NK-92 treated with Interleukin-12 subunit alpha and Interleukin-12 subunit beta, amount 100 ng/mL, for 24 hours (cell line): ENCODE measurements around the gene PRAME.
"Not testable (repeated sequence)": the region's sequence is repeated elsewhere in the genome, so short reads cannot be mapped to it uniquely, and the experiment has no call there.

Source experiments
- DNase-seq: peaks from one replicate; lab custom pipeline; 2025; lab: John Stamatoyannopoulos, UW

PRAME gene

DNA sequence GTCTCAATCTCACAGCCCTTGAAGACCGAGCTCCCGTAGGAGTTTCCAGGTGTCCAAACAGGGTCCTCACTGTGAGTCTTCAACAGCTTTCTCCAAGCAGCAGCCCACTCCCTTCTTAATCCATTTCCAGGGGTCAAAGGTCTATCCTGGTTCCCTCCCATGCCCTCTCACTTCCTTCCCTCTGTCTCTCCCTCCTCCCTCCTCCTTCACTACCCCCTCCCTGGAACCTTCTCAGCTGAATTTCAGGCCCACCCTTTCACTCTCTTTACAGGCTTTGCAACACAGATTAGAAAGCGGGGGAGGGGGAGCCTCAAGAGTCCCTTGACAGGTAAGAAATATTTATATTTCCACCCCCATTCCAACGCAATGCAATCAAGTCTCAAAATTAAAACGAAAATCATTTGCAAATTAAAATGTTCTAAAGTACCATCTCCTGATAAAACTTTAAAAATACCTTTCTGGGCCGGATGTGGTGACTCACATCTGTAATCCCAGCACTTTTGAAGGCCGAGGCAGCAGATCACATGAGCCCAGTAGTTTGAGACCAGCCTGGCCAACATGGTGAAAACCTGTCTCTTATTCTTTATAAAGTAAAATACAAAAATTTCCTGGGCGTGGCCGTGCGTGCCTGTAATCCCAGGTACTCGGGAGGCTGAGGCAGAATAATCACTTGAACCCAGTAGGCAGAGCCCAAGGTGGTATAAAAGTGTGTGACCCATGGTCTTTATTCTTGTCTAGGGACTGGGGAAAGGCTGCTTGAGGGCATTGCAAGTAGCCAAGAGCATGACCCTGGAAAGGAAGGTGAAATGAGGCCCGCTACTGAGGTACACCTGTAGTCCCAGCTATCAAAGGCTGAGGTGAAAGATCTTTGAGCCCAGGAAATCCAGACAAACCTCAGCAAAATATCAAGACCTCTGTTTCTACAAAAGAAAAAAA lies 38.1 kb downstream of the PRAME start:
- DNase-seq = no peak

DNA sequence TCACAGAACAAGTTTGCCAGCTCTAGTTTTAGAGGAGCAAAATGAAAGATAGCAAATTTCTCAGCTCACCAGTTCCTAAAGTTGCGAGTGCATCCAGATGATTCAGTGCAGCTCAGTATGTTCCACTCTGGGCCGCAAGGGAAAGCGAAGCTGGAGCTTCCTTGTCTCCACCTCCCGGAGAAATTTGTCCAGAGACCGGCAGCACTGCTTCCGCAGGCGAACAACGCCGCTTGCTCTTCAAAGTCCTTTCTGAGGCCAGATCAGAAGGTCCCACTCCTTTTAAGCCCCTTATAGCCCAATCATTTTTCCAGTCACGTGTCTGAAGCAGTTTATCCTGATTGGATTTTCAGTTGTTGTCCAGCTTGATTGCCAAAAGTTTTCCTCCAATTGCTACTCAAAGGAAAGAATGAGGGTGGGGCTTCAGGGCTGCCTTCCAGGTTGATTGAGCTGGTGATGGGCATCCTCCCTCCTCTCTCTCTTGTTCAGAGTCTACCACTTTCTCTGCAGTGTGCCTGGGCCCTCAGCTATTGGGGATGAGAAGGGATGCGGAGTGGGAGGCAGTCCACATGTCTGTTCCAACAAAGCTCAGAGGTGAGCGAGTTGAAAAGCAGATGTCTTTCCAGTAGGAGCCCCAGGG lies 38.9 kb downstream of the PRAME start, which contains the start of gene ZNF280A:
ZNF280A (minus strand) TSS at position 251 of the 637 bp plus-strand sequence. CDS start 4,640 bp downstream, outside the sequence.
- no peak for DNase-seq

DNA sequence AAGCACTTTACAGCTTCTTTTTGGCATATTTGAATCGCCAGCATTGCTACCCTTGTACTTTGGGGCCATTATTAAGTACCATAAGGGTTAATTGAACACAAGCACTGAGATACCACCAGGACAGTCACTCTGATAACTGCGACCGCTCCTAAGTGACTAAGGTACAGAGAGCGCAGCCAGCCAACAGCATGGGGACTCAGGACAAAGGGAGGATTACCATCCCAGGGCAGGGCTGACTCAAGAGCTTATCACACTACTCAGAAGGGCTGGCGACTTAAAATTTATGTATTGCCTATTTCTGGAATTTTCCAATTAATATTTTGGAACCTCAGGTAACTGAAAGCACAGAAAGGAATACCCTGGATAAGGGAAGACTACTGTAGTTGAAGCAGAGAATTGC lies 39.5 kb downstream of the PRAME start:
- no peak for DNase-seq

DNA sequence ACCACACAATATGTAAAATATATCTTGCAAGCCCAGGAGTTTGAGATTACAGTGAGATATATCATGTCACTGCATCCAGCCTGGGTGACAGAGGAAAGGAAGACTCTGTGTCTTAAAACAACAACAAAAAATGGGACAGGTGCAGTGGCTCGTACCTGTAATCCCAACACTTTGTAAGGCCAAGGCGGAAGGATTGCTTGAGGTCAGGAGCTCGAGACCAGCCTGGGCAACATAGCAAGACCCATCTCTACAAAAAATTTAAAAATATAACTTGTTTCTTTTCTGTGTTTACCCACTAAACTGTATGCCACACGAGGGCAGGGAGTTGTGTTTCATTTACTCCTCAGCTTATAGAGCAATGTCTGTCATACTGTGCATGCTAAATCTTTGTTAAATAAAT lies 42.1 kb downstream of the PRAME start:
- no peak for DNase-seq

DNA sequence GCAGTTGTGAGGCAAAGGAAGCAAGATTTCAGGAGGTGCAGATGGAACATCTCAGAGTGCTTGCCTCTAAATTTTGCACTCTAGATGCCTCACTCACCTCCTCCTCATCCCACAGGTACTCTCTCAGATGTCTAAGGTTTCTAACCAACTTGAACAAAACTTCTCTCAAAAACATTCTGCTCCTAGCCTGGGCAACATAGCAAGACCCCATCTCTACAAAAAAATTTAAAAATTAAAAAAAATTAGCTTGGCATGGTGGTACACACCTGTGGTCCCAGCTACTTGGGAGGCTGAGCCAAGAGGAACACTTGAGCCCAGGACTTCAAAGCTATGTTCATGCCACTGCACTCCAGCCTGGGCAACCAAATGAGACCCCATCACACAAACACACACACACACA lies 43.2 kb downstream of the PRAME start:
- DNase-seq = no peak

DNA sequence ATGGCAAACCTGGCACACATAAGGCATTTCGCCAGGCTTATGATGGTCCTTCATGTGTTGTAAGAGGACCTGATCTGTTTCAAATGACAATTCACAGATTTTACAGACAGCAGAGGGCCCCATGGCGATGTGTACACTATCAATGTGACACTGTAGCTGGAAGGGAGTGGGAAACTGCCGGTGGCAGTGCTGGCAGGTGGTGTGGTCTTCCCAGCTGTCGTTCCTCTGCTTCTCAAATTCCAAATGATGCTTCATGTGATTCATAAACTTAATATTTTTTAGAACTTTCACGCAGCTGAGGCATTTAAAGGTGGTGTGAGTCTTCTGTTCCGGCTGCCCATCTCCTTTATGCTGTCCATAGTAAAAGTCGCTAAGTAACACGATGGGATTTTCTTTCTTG lies 44.6 kb downstream of the PRAME start:
- DNase-seq = not testable (repeated sequence)

DNA sequence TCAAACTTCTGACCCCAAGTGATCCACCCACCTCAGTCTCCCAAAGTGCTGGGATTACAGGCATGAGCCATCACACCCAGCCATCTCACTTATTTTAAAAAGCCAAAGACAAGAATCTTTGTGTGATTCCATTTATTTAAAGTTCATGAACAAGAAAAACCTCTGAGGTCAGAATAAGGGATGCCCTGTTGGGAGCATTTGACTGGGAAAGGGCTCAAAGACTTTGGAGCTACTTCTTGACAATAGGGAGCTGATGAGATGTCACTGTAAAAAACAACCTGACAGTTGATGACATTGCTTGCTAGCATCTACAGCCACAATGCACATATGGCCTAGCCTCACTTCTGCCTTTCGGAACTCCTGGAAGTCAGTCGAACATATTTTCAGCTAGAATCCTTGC lies 45.4 kb downstream of the PRAME start:
- DNase-seq = no peak

DNA sequence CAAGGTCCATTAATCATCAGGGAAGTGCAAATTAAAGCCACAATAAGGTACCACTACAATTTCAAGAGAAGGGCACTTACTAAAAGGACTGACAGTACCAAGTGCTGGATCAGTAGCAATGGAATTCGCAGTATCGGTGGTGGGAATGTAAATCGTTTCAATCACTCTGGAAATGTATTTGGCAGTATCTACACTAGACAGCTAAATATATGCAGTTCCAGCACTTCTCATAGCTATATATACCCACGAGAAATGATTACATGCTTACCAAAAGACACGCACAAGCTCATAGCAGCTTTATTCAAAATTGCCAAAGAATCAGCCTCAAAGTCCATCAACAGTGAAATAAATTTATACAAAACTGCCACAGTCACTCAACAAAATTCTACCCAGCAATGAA lies 46.1 kb downstream of the PRAME start:
- no peak for DNase-seq

DNA sequence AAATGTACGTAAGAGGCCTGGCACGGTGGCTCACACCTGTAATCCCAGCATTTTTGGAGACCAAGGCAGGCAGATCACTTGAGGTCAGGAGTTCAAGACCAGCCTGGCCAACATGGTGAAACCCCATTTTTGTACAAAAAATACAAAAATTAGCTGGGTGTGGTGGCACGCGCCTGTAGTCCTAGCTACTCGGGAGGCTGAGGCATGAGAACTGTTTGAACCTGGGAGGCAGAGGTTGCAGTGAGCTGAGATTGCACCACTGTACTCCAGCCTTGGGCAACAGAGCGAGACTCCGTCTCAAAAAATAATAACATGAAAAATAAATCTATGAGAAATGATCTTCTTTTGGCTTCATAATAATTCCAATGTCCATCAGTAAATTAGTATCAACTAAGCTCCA lies 48.2 kb downstream of the PRAME start:
- not testable (repeated sequence) for DNase-seq

DNA sequence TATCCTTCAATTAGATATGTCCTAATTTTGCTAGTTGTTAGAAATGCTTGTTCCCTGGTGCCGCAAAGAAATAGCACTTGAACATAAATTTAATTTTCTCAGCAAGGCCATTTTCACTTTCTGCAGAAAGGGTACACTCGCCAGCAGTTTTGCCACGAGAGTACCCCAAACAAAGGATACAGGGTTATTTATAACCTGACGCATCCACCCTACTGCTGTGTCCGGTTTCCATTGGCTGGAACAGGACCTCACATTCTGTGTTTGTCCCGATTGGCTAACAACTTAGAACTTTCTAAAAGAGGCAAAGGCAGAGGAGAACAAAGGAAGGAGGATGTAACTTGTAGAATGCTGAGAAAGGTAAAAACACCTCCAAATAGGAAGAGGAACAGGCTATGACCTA lies 49.2 kb downstream of the PRAME start:
- not testable (repeated sequence) for DNase-seq

DNA sequence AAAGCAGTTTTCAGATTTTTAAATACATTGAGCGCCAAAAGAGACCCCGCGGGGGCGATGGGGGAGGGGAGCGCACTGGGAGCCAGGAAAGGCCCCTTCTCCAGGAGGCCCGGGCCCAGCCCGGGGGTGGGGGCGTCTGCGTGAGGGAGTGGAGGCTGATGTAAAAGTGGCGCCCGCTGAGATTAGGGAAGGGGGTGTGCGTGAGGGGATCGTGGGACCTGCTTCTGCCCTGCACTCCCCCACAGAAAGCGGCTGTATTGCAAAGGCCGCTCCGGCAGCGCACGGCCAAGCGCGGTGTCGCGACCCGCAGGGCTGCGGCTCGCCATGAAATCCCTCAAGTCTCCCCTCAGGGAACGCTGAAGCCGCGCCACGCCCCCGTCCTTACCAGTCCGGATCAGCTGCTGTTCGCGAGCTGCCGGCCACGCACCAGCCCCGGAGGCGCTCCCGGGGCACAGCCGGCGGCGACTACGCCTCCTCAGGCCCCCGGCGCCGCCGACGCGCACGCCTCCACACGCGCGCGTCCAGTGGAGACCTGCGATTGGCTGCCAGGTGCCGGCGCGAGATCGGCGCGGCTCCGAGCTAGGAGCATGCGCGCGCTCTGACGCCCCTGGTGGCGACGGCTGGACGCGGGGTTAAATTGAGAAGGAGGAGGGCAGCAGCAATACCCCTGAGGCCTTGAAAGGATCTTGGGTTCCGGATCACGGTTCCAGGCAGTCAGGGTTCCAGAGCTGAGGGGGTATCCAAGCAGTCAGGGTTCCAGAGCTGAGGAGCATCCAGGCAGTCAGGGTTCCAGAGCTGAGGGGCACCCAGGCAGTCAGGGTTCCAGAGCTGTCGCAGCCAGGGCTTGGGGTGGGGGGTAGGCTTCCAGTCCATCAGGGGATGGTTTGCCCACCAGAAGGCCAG lies 50.5 kb downstream of the PRAME start, which contains the start of gene ZNF280B:
ZNF280B (minus strand) TSS at position 469 of the 903 bp plus-strand sequence. CDS start 19,344 bp downstream, outside the sequence.
- DNase-seq = peak; percentile 55

DNA sequence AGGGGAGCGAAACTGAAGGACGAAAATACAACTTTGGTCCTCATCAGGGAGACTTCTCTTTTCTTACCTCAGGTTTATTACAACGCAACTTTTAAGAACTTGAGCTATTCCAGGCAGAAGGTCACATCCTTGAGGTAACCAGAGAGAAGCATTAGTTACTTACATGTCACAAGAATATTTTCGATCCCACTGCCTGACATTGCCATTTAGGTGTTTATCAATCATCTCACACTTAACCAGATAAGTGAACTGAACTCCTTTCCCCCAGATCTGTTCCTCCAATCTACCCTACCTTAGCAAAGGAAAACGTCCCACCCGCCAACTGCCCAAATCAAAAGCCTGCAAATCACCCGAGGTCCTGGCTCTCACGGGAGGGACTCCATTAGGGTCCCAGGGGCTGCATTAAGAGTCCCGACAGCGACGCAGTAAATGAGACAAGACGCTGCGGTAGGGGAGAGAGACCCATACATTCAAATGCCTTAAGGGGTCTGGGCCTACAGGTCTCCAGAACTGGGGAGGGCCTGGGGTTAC lies 51.3 kb downstream of the PRAME start:
- no peak for DNase-seq

DNA sequence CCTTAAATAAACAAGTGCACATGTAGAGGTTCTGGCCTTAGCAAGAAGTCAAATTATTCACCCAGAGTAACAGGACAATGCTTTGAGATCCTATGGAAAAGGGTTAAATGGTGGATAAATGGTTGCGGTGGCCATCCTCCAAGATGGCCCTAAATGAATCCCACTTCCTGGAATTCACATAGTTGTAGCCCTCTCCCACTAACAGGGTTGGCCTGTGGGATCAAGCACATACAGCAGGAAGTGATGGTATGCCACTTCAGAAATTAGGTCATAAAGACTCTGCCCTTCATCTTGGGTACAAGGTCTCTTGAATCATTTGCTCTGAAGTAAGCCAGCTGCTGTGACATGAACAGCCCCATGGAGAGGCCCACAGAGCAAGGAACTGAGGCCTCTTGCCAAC lies 52.3 kb downstream of the PRAME start:
- DNase-seq = no peak

DNA sequence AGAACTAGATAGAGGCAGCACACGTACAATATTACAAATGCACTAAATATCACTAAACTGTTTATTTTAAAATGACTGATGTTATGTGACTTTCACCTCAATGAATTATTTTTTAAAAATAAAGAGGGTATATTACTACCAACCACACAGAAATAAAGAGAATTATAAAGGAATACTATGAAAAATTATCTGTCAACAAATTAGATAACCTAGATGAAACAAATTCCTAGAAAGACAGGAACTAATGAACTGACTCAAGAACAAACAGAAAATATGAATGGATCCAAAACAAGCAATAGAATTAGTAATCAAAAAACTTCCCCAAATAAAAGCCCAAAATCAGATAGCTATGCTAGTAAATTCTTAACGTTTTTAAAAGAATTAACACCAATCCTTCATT lies 60.8 kb downstream of the PRAME start:
- no peak for DNase-seq
